HAP-1 (cell line): Measurements from ENCODE around the gene RNF8.
"Not testable (repeated sequence)": the region's sequence is repeated elsewhere in the genome, so short reads cannot be mapped to it uniquely, and the experiment has no call there.

ENCODE experiments used
- DNase-seq, 2 experiments: peaks; one replicate each; pipeline ENCODE4 v3.0.0-alpha.2; 2016 to 2020; ENCODE audit warnings: low spot score in 2 of 2
- H3K27me3 ChIP-seq: fragments of 250-450 bp; sonication (Bioruptor Pico); 2 replicates; pipeline ENCODE4 v1.5.1; 2020; ENCODE audit warnings: low read depth, mild to moderate bottlenecking, moderate library complexity
- H3K36me3 ChIP-seq: fragments of 250-450 bp; sonication (Bioruptor Pico); replicated peaks from 2 replicates; pipeline ENCODE4 v1.5.1; 2020; ENCODE audit warnings: mild to moderate bottlenecking
- H3K4me1 ChIP-seq: fragments of 250-450 bp; sonication (Bioruptor Pico); 2 replicates; pipeline ENCODE4 v1.5.1; 2020; ENCODE audit warnings: mild to moderate bottlenecking
- H3K4me3 ChIP-seq: fragments of 250-450 bp; sonication (Bioruptor Pico); 2 replicates; pipeline ENCODE4 v1.5.1; 2020; ENCODE audit warnings: mild to moderate bottlenecking, moderate library complexity
- H3K9me3 ChIP-seq: fragments of 250-450 bp; sonication (Bioruptor Pico); 2 replicates; pipeline ENCODE4 v1.5.1; 2020; ENCODE audit warnings: mild to moderate bottlenecking, moderate library complexity
- in situ Hi-C: fragments of 300-500 bp; cut with MboI; formaldehyde crosslinking; loops from 3 replicates; pipeline ENCODE4 v1.14.3; 2020; ENCODE audit warnings: low sequenced_read_pairs, inconsistent platforms, mixed read lengths

The RNF8 gene, protein sequence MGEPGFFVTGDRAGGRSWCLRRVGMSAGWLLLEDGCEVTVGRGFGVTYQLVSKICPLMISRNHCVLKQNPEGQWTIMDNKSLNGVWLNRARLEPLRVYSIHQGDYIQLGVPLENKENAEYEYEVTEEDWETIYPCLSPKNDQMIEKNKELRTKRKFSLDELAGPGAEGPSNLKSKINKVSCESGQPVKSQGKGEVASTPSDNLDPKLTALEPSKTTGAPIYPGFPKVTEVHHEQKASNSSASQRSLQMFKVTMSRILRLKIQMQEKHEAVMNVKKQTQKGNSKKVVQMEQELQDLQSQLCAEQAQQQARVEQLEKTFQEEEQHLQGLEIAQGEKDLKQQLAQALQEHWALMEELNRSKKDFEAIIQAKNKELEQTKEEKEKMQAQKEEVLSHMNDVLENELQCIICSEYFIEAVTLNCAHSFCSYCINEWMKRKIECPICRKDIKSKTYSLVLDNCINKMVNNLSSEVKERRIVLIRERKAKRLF

DNA sequence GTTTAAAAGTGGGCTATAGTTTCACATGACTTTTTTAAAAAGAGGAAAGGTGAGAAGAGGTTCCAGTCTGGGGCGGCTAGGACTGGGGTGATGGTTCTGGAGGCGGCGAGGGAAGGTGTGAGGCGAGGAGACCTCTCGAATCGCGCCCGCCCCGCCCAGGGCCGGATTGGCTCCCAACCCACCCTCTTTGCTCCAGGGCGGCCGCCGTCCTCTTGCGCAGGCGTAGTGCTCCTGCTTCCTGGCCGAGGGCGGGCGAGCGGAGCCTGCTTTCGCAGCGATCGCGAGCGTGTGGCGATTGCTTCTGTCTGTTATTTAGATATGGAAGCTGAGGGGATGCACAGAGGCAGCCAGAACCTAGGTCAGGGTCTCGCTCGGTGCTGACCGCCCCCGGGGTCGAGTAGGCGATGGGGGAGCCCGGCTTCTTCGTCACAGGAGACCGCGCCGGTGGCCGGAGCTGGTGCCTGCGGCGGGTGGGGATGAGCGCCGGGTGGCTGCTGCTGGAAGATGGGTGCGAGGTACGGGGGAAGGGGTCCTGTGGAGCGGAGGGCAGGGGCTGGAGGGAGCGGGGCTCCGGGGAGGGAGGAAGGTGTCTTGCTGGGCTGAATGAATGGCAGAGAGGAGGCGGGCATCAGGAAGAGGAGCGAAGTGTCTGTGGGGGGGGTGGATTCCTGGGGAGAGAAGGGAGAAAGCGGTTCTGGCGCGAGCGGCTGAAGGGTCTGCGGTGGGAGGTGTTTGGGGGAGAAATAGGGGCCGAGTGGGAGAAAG, at the start of gene RNF8:
Gene RNF8 (plus strand): TSS at position 223 of the 765 bp plus-strand sequence. CDS start 182 bp downstream, at position 405.
- peak; percentile 78 to 96 for DNase-seq
- H3K4me3 ChIP-seq: peak within 1 kb of the TSS; percentile 95
- no peaks in the 10 kb centered on the region for H3K36me3 ChIP-seq
- no peaks in the 10 kb centered on the region for H3K9me3 ChIP-seq
- H3K4me1 ChIP-seq: peaks cover 9% of the 10 kb centered on the region
- in situ Hi-C loops: no loop called here
- no peaks in the 10 kb centered on the region for H3K27me3 ChIP-seq

DNA sequence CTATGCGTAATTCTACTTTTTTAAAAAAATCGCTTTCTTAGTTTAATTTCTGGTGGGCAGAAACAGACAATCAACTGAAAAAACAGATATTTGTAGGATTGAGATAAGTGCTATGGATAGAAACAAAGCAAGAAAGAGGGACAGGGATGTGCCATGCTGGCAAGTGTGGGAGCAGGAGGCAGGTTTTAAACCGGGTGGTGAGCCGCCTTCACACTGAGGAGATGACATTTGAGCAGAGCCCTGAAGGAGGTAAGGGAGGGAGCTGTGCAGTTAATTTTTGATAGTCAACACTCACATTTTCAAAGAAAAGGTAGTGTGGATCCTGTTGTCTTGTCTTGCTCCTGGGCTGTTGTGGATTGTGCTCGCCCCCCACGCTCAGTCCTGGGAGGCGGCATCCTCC, 49.0 kb upstream of the RNF8 start:
- DNase-seq: no peak
- Histone ChIP-seq H3K27me3 (no peaks in the 10 kb centered on the region), H3K9me3 (no peaks in the 10 kb centered on the region), H3K4me3 (no peak overlapping the region), H3K4me1 (no peaks in the 10 kb centered on the region), H3K36me3 (peaks cover 20% of the 10 kb centered on the region)
- in situ Hi-C loops: no loop called here

DNA sequence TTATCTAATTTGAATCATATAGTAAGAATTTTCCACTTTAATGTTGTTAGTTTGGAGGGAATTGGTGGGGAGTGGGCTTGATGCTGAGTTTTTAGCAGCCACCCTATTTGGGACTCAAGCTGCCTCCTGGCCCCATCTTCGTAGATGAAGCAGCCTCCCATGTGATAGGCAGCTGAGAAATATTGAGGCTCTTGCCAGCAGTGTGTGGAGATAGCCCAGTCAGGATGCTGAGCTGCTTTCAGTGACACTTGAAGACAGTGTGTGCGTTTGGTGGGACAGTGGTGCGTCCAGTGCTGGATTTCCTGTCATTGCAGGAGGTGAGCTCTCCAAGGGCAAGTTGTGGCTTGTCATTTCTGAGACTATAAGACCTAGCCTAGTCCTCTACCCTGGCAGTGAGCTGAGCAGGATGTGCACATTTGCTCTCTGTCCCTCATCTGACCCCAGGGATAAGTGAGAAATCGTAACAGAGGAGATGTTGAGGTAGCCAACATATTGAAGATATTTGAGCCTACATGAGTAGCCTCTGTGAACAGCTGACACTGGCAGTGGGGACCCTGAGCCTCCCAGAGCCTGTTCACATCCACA, 47.9 kb upstream of the RNF8 start:
- no peak for DNase-seq
- H3K27me3 ChIP-seq: no peaks in the 10 kb centered on the region

DNA sequence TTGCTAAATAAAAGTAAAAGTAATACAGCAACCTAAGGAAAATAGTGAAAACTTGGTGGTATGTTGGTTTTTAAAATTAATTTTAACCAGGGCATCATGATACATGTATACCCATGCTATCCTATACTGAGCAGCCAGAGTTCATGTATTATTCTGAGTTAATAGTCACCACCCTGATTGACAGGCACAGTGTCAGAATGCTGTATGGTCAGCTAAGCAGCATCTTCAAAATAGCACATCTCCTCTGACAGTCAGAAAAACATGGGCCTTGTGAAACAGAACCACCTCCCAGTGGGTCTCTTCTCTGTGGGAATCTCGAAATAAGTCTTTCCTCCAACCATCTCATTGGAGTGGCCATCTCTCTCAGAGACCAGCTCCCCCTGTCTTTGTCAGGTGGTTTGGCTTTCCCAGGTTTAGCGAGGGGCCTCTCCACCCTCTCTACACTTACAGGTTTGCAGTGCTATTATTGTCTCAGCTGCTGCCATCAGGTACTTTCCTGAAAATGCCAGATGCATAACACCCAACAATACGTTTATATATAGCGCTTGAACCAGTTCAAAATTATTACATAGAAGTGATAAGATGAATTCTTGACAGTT, 47.1 kb upstream of the RNF8 start:
- Histone ChIP-seq H3K9me3 (no peaks in the 10 kb centered on the region), H3K4me3 (no peak overlapping the region), H3K36me3 (peaks cover 20% of the 10 kb centered on the region), H3K27me3 (no peaks in the 10 kb centered on the region), H3K4me1 (no peaks in the 10 kb centered on the region)
- no peak for DNase-seq
- in situ Hi-C loops: no loop called here

More for the DNA sequence above, 47.9 kb upstream of the RNF8 start:
- Histone ChIP-seq H3K9me3 (no peaks in the 10 kb centered on the region), H3K4me1 (no peaks in the 10 kb centered on the region), H3K4me3 (no peak overlapping the region), H3K36me3 (peaks cover 20% of the 10 kb centered on the region)
- in situ Hi-C loops: no loop called here

DNA sequence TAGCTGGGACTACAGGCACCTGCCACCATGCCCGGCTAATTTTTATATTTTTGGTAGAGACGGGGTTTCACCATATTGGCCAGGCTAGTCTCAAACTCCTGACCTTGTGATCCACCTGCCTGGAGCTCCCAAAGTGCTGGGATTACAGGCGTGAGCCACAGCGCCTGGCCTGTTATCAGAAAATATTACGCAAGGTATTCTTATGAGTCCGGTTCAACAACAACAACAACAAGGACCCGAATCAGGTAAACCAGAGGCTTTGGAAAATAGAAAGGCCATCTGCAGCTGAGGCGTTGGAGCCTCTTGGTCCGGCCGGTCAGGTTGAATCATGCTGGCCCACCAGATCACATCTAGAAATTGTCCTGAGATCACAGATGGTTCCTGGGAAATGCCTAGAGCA, 46.3 kb upstream of the RNF8 start:
- DNase-seq, H3K9me3 ChIP-seq, H3K27me3 ChIP-seq, in situ Hi-C loops, H3K4me3 ChIP-seq, H3K4me1 ChIP-seq: not testable (repeated sequence)
- H3K36me3 ChIP-seq: peaks cover 20% of the 10 kb centered on the region

DNA sequence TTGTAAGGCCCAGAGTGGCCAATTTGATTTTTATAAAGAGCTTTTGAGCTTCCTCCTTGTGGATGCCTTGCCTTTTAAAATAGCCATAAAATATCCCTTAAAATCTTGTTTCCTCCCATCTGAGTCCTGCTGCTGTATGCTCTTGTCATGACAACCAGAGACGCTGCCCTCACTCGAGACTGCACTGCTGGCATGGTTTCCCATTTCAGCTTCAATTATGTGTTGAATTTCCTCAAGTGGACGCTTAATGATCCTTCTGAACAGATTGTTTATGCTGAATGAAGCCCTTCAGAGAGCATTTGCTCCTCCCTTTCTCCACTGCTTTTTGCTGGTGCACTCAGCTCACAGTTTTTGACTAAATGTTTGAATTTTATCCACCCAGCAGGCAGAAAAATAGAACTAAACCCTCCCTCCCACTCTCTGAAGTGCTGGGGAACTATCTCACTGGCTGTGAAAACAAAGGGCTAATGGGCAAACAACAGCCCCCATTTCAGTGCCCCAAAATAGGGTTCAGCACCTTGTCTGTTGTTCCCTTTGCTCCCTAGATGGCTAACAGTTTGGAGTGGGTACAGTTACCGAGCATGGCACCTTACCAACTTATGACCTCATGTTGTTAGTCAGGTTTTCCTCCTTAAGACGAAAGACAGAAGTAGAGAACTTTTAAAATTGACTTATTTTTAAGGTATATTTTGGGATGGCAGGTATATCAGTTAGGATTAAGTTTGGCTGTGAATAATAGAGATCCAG, 45.5 kb upstream of the RNF8 start:
- Histone ChIP-seq H3K4me3 (no peak overlapping the region), H3K27me3 (no peaks in the 10 kb centered on the region), H3K36me3 (peaks cover 15% of the 10 kb centered on the region; the same call in 1 of the 2 replicates), H3K4me1 (no peaks in the 10 kb centered on the region), H3K9me3 (no peaks in the 10 kb centered on the region)
- no peak for DNase-seq
- in situ Hi-C loops: no loop called here

DNA sequence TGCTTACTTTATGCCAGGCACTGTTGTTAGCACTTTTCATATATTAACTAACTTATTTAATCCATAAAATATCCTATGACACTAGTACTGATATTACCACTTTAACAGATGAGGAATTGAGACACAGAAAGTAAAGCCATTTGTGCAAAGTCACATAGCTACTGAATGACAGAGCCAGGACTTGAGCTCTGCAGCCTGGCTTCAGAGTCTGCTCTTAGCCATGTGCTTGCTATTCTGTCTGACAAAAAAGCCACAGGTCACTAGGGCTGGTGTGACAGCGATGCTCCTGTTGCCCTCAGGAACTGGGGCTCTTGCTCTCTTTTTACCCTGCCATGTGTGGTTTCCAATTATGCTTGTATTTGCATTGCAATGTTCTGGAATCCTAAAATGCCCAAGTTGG, 44.7 kb upstream of the RNF8 start:
- H3K9me3 ChIP-seq: no peaks in the 10 kb centered on the region
- in situ Hi-C loops: no loop called here
- peaks cover 9% of the 10 kb centered on the region; the same call in 1 of the 2 replicates for H3K36me3 ChIP-seq

DNA sequence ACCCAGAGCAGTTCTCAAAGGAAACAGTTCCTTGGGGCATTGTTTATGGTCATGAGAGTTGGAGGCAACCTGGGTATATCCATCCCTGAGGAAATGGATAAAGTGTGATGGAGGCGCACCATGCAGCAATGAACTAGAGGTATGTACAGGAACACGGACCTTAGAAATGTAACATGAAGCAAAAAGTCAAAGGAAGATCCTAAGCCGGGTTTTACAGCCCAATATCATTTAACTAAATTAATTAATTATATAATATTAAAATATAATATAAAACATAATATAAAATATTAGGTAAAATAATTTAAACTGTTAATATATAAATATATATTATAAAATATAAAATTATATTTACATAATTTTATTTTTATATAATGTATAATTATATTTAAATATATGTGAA, 44.1 kb upstream of the RNF8 start:
- no peak for DNase-seq
- in situ Hi-C loops: no loop called here
- Histone ChIP-seq H3K9me3 (no peaks in the 10 kb centered on the region), H3K36me3 (peaks cover 5% of the 10 kb centered on the region; the same call in 1 of the 2 replicates), H3K4me3 (no peak overlapping the region), H3K4me1 (no peaks in the 10 kb centered on the region), H3K27me3 (no peaks in the 10 kb centered on the region)

More for the DNA sequence above, 44.7 kb upstream of the RNF8 start:
- H3K4me1 ChIP-seq: no peaks in the 10 kb centered on the region
- no peak overlapping the region for H3K4me3 ChIP-seq
- DNase-seq: no peak
- H3K27me3 ChIP-seq: no peaks in the 10 kb centered on the region

DNA sequence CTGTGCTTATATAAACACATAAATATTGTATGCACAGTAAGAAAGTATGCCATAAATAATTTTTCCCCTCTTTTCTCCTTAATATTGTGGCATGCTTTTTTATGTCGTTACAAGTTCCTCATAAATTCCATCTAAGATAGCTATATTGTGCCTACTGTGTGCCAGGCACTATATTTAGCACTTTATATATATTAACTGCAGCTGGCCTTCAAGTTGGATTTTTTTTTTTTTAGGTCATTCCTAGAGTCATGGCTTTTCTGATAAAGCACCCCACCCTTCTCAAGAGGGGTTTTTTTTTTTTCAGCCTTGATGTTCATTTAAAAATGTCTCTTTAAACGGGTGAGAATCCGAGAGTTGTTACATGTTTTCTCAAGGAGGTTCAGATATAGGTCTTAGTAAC, 42.8 kb upstream of the RNF8 start:
- H3K36me3 ChIP-seq: peaks cover 12% of the 10 kb centered on the region; the same call in 1 of the 2 replicates

DNA sequence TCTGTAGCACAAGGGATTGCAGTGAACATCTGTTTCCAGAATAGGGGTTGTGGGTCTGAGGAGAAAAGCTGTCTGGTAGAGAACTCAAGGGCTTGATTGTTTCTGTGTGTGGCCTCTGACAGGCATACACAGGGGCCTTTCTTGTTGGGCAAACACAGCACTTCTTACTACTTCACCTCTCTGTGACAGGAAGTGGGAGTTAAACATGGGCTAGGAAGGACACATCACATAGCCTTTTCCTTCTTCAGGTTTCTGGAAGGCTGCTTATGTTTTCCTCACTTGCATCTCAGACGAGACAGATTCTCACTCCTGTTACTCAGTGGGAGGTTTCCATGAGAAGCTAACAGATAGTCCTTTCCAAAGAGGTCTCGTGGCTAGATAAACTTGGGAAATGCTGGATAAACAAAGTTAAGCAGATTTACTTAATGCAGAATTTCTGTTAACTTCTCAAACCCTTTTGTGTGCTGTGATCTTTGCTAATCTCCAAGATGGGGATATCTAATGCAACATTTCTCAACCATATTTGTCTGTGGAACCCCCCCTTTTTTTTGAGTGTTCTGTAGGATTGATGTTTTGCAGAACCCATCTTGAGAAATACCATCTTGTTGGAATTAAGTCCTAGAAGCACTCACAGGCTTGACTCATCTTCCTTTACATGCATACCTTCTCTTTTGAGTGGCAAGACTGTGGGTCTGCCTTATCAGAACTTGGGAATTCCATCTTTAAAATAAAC, 41.9 kb upstream of the RNF8 start:
- Histone ChIP-seq H3K36me3 (peaks cover 15% of the 10 kb centered on the region), H3K9me3 (no peaks in the 10 kb centered on the region), H3K4me3 (no peak overlapping the region), H3K4me1 (no peaks in the 10 kb centered on the region), H3K27me3 (no peaks in the 10 kb centered on the region)
- in situ Hi-C loops: no loop called here
- DNase-seq: no peak

More for the DNA sequence above, 42.8 kb upstream of the RNF8 start:
- DNase-seq: no peak
- Histone ChIP-seq H3K9me3 (no peaks in the 10 kb centered on the region), H3K27me3 (no peaks in the 10 kb centered on the region), H3K4me3 (no peak overlapping the region), H3K4me1 (no peaks in the 10 kb centered on the region)
- in situ Hi-C loops: no loop called here

DNA sequence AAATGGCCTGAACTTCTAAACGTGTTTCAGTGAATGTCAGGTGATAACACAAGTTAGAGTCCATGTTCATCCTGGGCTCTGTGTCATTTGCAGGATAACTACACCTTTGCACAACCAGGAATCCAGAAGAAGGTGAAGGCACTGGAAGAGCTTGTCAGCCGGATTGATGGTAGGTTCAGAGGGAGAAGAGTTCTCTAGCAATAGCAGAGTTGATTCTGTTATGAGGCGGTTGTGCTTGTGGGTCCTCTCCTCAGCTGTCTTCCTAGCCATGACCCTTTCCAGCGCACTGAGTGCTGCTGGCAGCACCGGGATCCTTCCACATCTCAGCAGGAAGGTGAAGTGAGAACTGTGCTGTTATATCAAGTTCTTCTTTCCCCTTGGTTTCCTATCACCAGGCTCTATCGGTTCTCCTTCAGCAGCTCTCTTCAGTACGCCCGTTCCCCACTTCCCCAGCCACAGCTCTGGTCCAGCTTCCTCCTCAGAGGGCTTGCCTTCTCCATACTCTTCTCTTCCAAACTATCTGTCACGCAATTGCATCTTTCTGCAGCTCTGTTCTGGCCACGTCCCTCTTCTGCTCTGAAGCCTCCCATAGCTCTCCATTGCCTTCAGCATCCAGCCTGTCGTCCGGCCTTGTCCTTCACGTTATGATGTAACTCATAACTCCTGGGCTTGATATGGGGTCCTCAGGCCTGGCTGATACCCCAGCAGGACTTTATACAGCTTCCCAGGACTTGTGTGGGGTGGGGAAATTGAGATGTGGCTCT, 39.9 kb upstream of the RNF8 start:
- DNase-seq: no peak
- Histone ChIP-seq H3K27me3 (no peaks in the 10 kb centered on the region), H3K9me3 (no peaks in the 10 kb centered on the region), H3K36me3 (peaks cover 26% of the 10 kb centered on the region), H3K4me3 (no peak overlapping the region), H3K4me1 (peaks cover 5% of the 10 kb centered on the region)
- in situ Hi-C loops: no loop called here
